Left cardiac atrium (tissue), 4 donors: Measurements from ENCODE around the gene FKRP. TPM values are rescaled to one million over a fixed set of nuclear protein-coding genes. Genes with fewer than 3 reads are reported as not detected.
"Not testable (repeated sequence)": the region's sequence is repeated elsewhere in the genome, so short reads cannot be mapped to it uniquely, and the experiment has no call there.

Experiments
- ATAC-seq, 2 donors: fragments of 200-7000 bp; cut with Tn5 transposase; one replicate each; pipeline ENCODE4 v1.9.1; 2020; ENCODE audit warnings: mild to moderate bottlenecking in 2 of 2, moderate library complexity in 2 of 2
- DNase-seq: peaks from one replicate; pipeline ENCODE4 v3.0.0-alpha.2; 2020
- intact Hi-C, 2 donors: fragments of 100-400 bp; cut with DNase I; formaldehyde crosslinking; loops; one replicate each; pipeline versions ENCODE4 v1.14.1 to v1.15.1; 2022 to 2023
- total RNA-seq, 2 donors: library from RNA; stranded (reverse); fragmentation: NEBNext Ultra II Directional; extraction: Animal tissue kit (Norgen Biotek cat#: 25700); gene quantifications; one replicate each; pipeline ENCODE4 v1.2.1, GENCODE V29; 2021
- donor health status: DM: no; HTN: yes; CAD: no.
- donor health status: DM: no; HTN: yes; CAD: no; lungs with severe emphysema.
- donor health status: DM: yes; HTN: yes; CAD: no.
- donor health status: Dilated cardiomyopathy.

FKRP gene
- total RNA-seq, 2 donors from 2014 or later: 12.4 to 17.3 TPM

GRCh38 chr19:46772170-46773017 lies 26.5 kb downstream of the FKRP start:
- intact Hi-C loops: no loop called here
- no peak for ATAC-seq
- DNase-seq: no peak

GRCh38 chr19:46773018-46773399 lies 27.2 kb downstream of the FKRP start:
- ATAC-seq: no peak
- DNase-seq: no peak
- intact Hi-C loops: no loop called here

GRCh38 chr19:46775642-46776258 lies 29.9 kb downstream of the FKRP start:
- intact Hi-C loops: no loop called here
- no peak for ATAC-seq
- DNase-seq: no peak

GRCh38 chr19:46776927-46777911 lies 31.4 kb downstream of the FKRP start:
- no peak for ATAC-seq
- intact Hi-C loops: no loop called here

GRCh38 chr19:46777956-46778645 lies 32.2 kb downstream of the FKRP start:
- intact Hi-C loops, ATAC-seq, DNase-seq: not testable (repeated sequence)

More at GRCh38 chr19:46776927-46777911, 31.4 kb downstream of the FKRP start:
- no peak for DNase-seq

- DNase-seq: no peak
- no peak for ATAC-seq
- intact Hi-C loops: no loop called here
These were observed 36.6 kb downstream of the FKRP start for GRCh38 chr19:46782355-46783019.

- ATAC-seq (no peak), DNase-seq (no peak)
- intact Hi-C loops: no loop called here
These were observed 37.8 kb downstream of the FKRP start for GRCh38 chr19:46783670-46784069.

- intact Hi-C loops: no loop called here
- ATAC-seq: peak; percentile 12 to 13
These were observed 38.6 kb downstream of the FKRP start for GRCh38 chr19:46784262-46785053.

GRCh38 chr19:46785054-46785979 lies 39.5 kb downstream of the FKRP start:
- ATAC-seq (no peak), DNase-seq (no peak)
- intact Hi-C loops: no loop called here

More at GRCh38 chr19:46784262-46785053, 38.6 kb downstream of the FKRP start:
- DNase-seq: peak; percentile 73

GRCh38 chr19:46785980-46786235 lies 40.1 kb downstream of the FKRP start:
- no peak for DNase-seq
- no peak for ATAC-seq
- intact Hi-C loops: no loop called here

GRCh38 chr19:46786236-46787039 lies 40.6 kb downstream of the FKRP start:
- intact Hi-C loops: no loop called here
- ATAC-seq (peak; percentile 31 to 44), DNase-seq (peak; percentile 79)

- ATAC-seq (no peak), DNase-seq (no peak)
- intact Hi-C loops: no loop called here
These were observed 41.1 kb downstream of the FKRP start for GRCh38 chr19:46787040-46787330.

- intact Hi-C loops: no loop called here
- peak; percentile 55 to 56 for ATAC-seq
- DNase-seq: peak; percentile 75
These were observed 41.7 kb downstream of the FKRP start for GRCh38 chr19:46787331-46788261.

- peak; percentile 91 to 95 for ATAC-seq
- peak; percentile 99 for DNase-seq
- intact Hi-C loops: no loop called here
These were observed 42.6 kb downstream of the FKRP start, which contains the start of gene SLC1A5 for GRCh38 chr19:46788262-46788967. SLC1A5 (minus strand) TSS chr19:46788594; CDS start chr19:46787965, 629 bp downstream.
